Measurements from ENCODE around the gene FAM20C. TPM values are rescaled to one million over a fixed set of nuclear protein-coding genes. Genes with fewer than 3 reads are reported as not detected.

Gene FAM20C
- total and polyA plus RNA-seq, 10 of the 15 experiments (the other 5 are each of a cell fraction or from before 2014, with no cell fraction given) = 0.44 TPM; not detected in 9

GRCh38 chr7:303425-303824, 111.1 kb downstream of the FAM20C start (continued):
- TF ChIP-seq CEBPB (IDR thresholded peaks at IDR 0.05; ENCODE audit: borderline replicate concordance in 1 of 2, low read depth in 2 of 2, low read length in 2 of 2) (no peak), MAX (IDR thresholded peaks at IDR 0.05; ENCODE audit: low read depth, low read length) (no peak), NR2C1 (IDR thresholded peaks at IDR 0.05) (no peak), SMAD5 (IDR thresholded peaks at IDR 0.05; ENCODE audit: low read depth) (no peak)

- Histone ChIP-seq H3K79me2 (ENCODE audit: control insufficient read depth, insufficient read depth, low read length) (no peaks in the 10 kb centered on the region), H3K9me3 (replicated peaks; ENCODE audit: control insufficient read depth, insufficient read depth, low read length) (no peaks in the 10 kb centered on the region; the same call in 2 of the 3 replicates), H4K20me1 (ENCODE audit: control insufficient read depth, insufficient read depth) (no peaks in the 10 kb centered on the region), H3K27me3 (replicated peaks in 1 of 2; ENCODE audit: control insufficient read depth in 2 of 2, insufficient read depth in 2 of 2, low read length in 1 of 2) (no peaks in the 10 kb centered on the region), H3K4me1 (ENCODE audit: control insufficient read depth, insufficient read depth, low read length) (no peaks in the 10 kb centered on the region), H3K4me2 (ENCODE audit: control insufficient read depth, insufficient read depth) (no peak overlapping the region), H2AFZ (ENCODE audit: control insufficient read depth, low read depth, low read length) (no peak overlapping the region), H3K36me3 (ENCODE audit: control insufficient read depth in 2 of 2, insufficient read depth in 2 of 2, low read length in 1 of 2) (no peaks in the 10 kb centered on the region), H3K27ac (ENCODE audit: control insufficient read depth, insufficient read depth) (no peak overlapping the region), H3K4me3 (no peak overlapping the region), H3K9ac (ENCODE audit: control insufficient read depth, insufficient read depth, low read length) (no peak overlapping the region)
- ChIA-PET RAD21 (ENCODE audit: unreplicated experiment) (no interaction called here), SMC1A (ENCODE audit: uncharacterized antibody, unreplicated experiment) (no interaction called here), CTCF (no interaction called here), POLR2A (no interaction called here)
- WGBS (ENCODE audit: insufficient coverage, insufficient replicate concordance, low lambda C conversion rate, missing lambda C conversion rate) = 65% methylated on average over 24 of the region's 24 CpGs
- TF ChIP-seq NR2C1 (IDR thresholded peaks at IDR 0.05) (no peak), ATF7 (IDR thresholded peaks at IDR 0.05; ENCODE audit: low read depth) (no peak), KLF5 (IDR thresholded peaks at IDR 0.05; ENCODE audit: partially characterized antibody) (no peak), USF1 (IDR thresholded peaks at IDR 0.05; ENCODE audit: borderline replicate concordance, extremely low read length, insufficient read depth, low read depth, low read length) (no peak), MEF2B (IDR thresholded peaks at IDR 0.05; ENCODE audit: partially characterized antibody, poor library complexity, severe bottlenecking) (no peak), STAT1 (conservative IDR thresholded peaks at IDR 0.05) (no peak), ZSCAN29 (IDR thresholded peaks at IDR 0.05) (no peak), CBX3 (IDR thresholded peaks at IDR 0.05; ENCODE audit: borderline replicate concordance, low read depth) (no peak), ZNF24 (IDR thresholded peaks at IDR 0.05) (no peak), ZNF687 (IDR thresholded peaks at IDR 0.05) (no peak), NFYB (IDR thresholded peaks at IDR 0.05; ENCODE audit: insufficient read depth, low read depth, low read length) (no peak), TARDBP (IDR thresholded peaks at IDR 0.05; ENCODE audit: borderline replicate concordance) (no peak), IRF4 (IDR thresholded peaks at IDR 0.05; ENCODE audit: low read depth, low read length) (no peak), YY1 (IDR thresholded peaks at IDR 0.05; ENCODE audit: low read depth, low read length) (no peak), CREM (IDR thresholded peaks at IDR 0.05; ENCODE audit: low read depth) (no peak)
- no peak for FAIRE-seq
- BruUV-seq (replicated peaks) = no TSS peak
- DNase-seq (ENCODE audit: low read depth, low spot score) = no peak
- in situ Hi-C loops (cut with MboI) = no loop called here
- intact Hi-C loops (cut with micrococcal nuclease; ENCODE audit: unreplicated experiment) = no loop called here
- ATAC-seq = no peak
These were observed 111.7 kb downstream of the FAM20C start for GRCh38 chr7:303884-304573.
